OCI-LY3 (cell line): ENCODE results near the gene JAM3.

Source experiments
- EZH2phosphoT487 ChIP-seq: fragments of 200-600 bp; shearing (Covaris generic); IDR thresholded peaks from 2 replicates; pipeline ENCODE4 v1.6.1; 2018; ENCODE audit warnings: antibody characterized with exemption, mixed run types, low read depth
- TF ChIP-seq, protein P1 (sequence below): fragments of 200-600, 300-600 bp; sonication (generic); IDR thresholded peaks from 2 replicates; pipeline ENCODE4 v1.5.1; 2014; ENCODE audit warnings: antibody characterized with exemption, low read length, low read depth

DNA sequence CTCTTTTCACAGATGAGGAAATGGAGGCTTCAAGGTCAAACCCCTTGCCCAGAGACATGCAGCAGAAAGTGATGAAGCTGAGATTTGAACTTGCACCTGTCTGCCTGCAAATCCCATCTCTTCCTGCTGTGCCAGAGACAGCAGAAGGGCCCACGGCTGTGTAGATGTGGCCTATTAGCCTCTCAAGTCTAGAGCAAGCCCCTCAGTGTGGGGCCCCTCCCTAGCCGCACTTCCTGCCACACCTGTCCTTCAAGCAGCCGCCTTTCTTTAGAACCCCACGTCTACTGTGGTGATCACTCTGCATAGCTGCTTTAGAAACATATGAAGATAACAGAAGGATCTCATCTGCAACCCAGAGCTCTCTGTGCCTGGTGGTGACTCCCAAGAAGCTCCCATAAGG is 41.2 kb upstream of the JAM3 start:
- TF ChIP-seq, protein P1, sequence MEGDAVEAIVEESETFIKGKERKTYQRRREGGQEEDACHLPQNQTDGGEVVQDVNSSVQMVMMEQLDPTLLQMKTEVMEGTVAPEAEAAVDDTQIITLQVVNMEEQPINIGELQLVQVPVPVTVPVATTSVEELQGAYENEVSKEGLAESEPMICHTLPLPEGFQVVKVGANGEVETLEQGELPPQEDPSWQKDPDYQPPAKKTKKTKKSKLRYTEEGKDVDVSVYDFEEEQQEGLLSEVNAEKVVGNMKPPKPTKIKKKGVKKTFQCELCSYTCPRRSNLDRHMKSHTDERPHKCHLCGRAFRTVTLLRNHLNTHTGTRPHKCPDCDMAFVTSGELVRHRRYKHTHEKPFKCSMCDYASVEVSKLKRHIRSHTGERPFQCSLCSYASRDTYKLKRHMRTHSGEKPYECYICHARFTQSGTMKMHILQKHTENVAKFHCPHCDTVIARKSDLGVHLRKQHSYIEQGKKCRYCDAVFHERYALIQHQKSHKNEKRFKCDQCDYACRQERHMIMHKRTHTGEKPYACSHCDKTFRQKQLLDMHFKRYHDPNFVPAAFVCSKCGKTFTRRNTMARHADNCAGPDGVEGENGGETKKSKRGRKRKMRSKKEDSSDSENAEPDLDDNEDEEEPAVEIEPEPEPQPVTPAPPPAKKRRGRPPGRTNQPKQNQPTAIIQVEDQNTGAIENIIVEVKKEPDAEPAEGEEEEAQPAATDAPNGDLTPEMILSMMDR, result no peak
- no peak for TF ChIP-seq EZH2phosphoT487
